ENCODE measurements around the gene CCDC142.

CCDC142 gene

GRCh38 chr2:74503506-74504475 is 21.0 kb upstream of the CCDC142 start:
- H3K27ac ChIP-seq (ENCODE audit: poor library complexity, severe bottlenecking), result peak overlapping the region; percentile 17
- peaks cover 9% of the 10 kb centered on the region for H3K4me1 ChIP-seq (ENCODE audit: insufficient read depth, poor library complexity, severe bottlenecking)
- DNase-seq (ENCODE audit: low spot score), result peak; percentile 41
- H3K4me3 ChIP-seq (ENCODE audit: severe bottlenecking), result peak overlapping the region; percentile 25
- peaks cover 12% of the 10 kb centered on the region for H3K27me3 ChIP-seq (ENCODE audit: insufficient read depth, poor library complexity, severe bottlenecking)
- H3K9me3 ChIP-seq (ENCODE audit: severe bottlenecking), result no peaks in the 10 kb centered on the region
- ATAC-seq (ENCODE audit: low read depth), result no peak
- peak; percentile 1 for TF ChIP-seq CTCF (IDR thresholded peaks at IDR 0.05; ENCODE audit: poor library complexity, severe bottlenecking)
- peaks cover 19% of the 10 kb centered on the region for H3K36me3 ChIP-seq (ENCODE audit: low read depth)

GRCh38 chr2:74502720-74503505 is 20.1 kb upstream of the CCDC142 start:
- Histone ChIP-seq H3K36me3 (ENCODE audit: low read depth) (peaks cover 19% of the 10 kb centered on the region), H3K27ac (ENCODE audit: poor library complexity, severe bottlenecking) (peak overlapping the region; percentile 5), H3K4me3 (ENCODE audit: severe bottlenecking) (peak overlapping the region; percentile 25), H3K9me3 (ENCODE audit: severe bottlenecking) (no peaks in the 10 kb centered on the region), H3K27me3 (ENCODE audit: insufficient read depth, poor library complexity, severe bottlenecking) (peaks cover 14% of the 10 kb centered on the region), H3K4me1 (ENCODE audit: insufficient read depth, poor library complexity, severe bottlenecking) (peaks cover 13% of the 10 kb centered on the region)
- TF ChIP-seq CTCF (IDR thresholded peaks at IDR 0.05; ENCODE audit: poor library complexity, severe bottlenecking), result peak; percentile 40
- peak; percentile 78 for DNase-seq (ENCODE audit: low spot score)
- peak; percentile 48 for ATAC-seq (ENCODE audit: low read depth)

GRCh38 chr2:74502147-74502719 is 19.4 kb upstream of the CCDC142 start:
- peaks cover 19% of the 10 kb centered on the region for H3K36me3 ChIP-seq (ENCODE audit: low read depth)
- DNase-seq (ENCODE audit: low spot score) (no peak), ATAC-seq (ENCODE audit: low read depth) (no peak)
- no peak overlapping the region for H3K27ac ChIP-seq (ENCODE audit: poor library complexity, severe bottlenecking)
- no peaks in the 10 kb centered on the region for H3K9me3 ChIP-seq (ENCODE audit: severe bottlenecking)
- H3K27me3 ChIP-seq (ENCODE audit: insufficient read depth, poor library complexity, severe bottlenecking), result peaks cover 14% of the 10 kb centered on the region
- no peak for TF ChIP-seq CTCF (IDR thresholded peaks at IDR 0.05; ENCODE audit: poor library complexity, severe bottlenecking)
- H3K4me3 ChIP-seq (ENCODE audit: severe bottlenecking), result no peak overlapping the region
- H3K4me1 ChIP-seq (ENCODE audit: insufficient read depth, poor library complexity, severe bottlenecking), result peaks cover 13% of the 10 kb centered on the region

DNA sequence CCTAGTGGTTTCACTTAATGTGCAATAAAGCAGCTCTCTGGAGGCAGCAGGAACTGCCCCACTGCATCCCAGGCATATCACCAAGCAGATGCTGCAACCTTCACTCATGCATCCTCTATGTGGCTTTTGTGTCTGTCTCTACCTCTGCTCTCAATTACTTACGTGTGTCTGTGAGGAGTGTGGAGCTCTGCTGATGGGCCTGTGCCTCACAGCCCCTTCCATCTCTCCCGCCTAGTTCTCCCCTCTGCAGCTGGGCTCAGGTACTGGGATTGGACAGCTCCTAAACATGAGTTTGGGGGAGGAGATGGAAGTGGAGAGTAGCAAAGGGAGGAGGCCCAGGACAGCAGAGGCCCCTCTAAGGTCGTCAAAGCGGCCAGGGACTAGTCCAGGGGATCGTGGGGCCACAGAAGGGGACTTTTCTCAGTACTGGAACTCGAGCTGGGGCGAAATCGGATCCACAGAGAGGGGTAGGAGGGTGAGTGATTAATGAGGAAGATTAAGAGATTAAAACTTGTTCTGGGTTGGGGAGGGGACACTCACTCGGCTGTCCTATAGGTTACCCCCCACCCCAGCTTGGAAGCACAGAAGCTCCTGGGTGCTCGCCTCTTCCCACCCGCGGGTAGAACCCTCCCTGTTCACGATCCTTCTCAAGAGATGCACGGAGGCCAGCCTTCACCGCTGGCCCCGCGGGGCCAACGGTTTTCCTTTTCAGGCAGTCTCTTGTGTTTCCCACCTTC is 18.7 kb upstream of the CCDC142 start:
- Histone ChIP-seq H3K27me3 (ENCODE audit: insufficient read depth, poor library complexity, severe bottlenecking) (peaks cover 14% of the 10 kb centered on the region), H3K4me1 (ENCODE audit: insufficient read depth, poor library complexity, severe bottlenecking) (peaks cover 13% of the 10 kb centered on the region), H3K36me3 (ENCODE audit: low read depth) (peaks cover 18% of the 10 kb centered on the region), H3K9me3 (ENCODE audit: severe bottlenecking) (no peaks in the 10 kb centered on the region), H3K27ac (ENCODE audit: poor library complexity, severe bottlenecking) (no peak overlapping the region), H3K4me3 (ENCODE audit: severe bottlenecking) (no peak overlapping the region)
- DNase-seq (ENCODE audit: low spot score), result no peak
- ATAC-seq (ENCODE audit: low read depth), result no peak
- no peak for TF ChIP-seq CTCF (IDR thresholded peaks at IDR 0.05; ENCODE audit: poor library complexity, severe bottlenecking)
